Upper lobe of right lung (tissue), 1 donor: ENCODE measurements around the gene HTATIP2. TPM values are rescaled to one million over a fixed set of nuclear protein-coding genes. Genes with fewer than 3 reads are reported as not detected.

Experiments
- ATAC-seq: fragments of 200-7000 bp; cut with Tn5 transposase; one replicate; pipeline ENCODE4 v1.9.1; 2020; ENCODE audit warnings: mild to moderate bottlenecking, moderate library complexity
- DNase-seq: peaks from one replicate; pipeline ENCODE4 v3.0.0-alpha.2; 2020
- H3K27ac ChIP-seq: fragments of 200-600 bp; one replicate; pipeline ENCODE4 v1.8.0; 2022
- H3K27me3 ChIP-seq: fragments of 200-600 bp; one replicate; pipeline ENCODE4 v1.8.0; 2022; ENCODE audit warnings: mild to moderate bottlenecking
- H3K36me3 ChIP-seq: fragments of 200-600 bp; one replicate; pipeline ENCODE4 v1.8.0; 2022
- H3K4me1 ChIP-seq: fragments of 200-600 bp; one replicate; pipeline ENCODE4 v1.8.0; 2022
- H3K4me3 ChIP-seq: fragments of 200-600 bp; one replicate; pipeline ENCODE4 v1.8.0; 2022; ENCODE audit warnings: mild to moderate bottlenecking
- H3K9me3 ChIP-seq: fragments of 200-600 bp; one replicate; pipeline ENCODE4 v1.8.0; 2022
- intact Hi-C: fragments of 100-400 bp; cut with DNase I; formaldehyde crosslinking; loops from one replicate; pipeline ENCODE4 v1.11.0; 2022
- total RNA-seq: library from RNA; stranded (reverse); fragmentation: NEBNext Ultra II Directional; extraction: Animal tissue kit (Norgen Biotek cat#: 25700); gene quantifications from one replicate; pipeline ENCODE4 v1.2.1, GENCODE V29; 2021
- TF ChIP-seq, protein P1 (sequence below): fragments of 200-600 bp; IDR thresholded peaks from one replicate; pipeline ENCODE4 v1.8.0; 2022; ENCODE audit warnings: antibody characterized with exemption
- donor health status: DM: no; HTN: yes; CAD: no; lungs with severe emphysema.

HTATIP2 gene
- total RNA-seq, 1 donor from 2014 or later = 59.9 TPM

DNA sequence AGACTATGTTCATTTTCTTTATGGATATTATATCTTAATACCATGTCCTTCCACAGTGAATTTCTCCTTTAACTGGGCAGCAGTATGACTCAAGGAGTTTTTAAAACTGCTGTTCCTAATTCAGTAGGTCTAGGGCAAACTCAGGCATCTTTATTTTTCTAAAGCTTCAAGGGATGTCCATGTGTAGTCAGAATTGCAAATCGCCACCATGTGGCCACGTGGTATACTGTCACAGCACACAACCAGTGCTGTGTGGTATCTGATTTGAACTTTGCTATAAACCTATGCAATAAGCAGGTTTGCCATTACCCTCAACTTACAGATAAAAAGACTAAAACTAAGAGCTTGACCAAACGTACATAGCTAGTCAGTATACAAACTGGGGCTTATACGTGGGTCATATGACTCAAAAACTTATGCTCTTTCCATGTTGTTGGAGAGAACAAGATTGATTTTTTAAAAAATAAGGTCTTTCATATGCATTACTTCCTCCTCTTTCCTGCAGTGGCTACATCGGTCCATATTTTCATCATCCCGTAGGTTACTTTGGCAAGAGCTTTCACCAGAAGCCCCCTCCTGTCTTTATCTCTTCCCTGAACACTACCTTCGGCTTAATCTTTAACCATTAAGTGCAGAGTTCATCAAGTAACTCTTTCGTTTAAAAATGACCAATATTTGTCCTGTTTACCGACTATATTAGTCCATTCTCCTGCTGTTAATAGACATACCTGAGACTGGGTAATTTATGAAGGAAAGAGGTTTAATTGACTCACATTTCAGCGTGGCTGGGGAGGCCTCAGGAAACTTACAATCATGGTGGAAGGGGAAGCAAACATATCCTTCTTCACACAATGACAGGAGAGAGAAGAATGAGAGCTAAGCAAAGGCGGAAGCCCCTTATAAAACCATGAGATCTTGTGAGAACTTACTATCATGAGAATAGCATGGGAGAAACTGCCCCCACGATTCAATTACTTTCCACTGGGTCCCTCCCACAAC, 8.0 kb upstream of the HTATIP2 start:
- no peaks in the 10 kb centered on the region for H3K27me3 ChIP-seq
- H3K27ac ChIP-seq = no peak overlapping the region
- intact Hi-C loops = loop anchor here (10.0 kb wide), 1 partner anchor 231 kb away; no protein-coding TSS in a partner anchor
- DNase-seq = no peak
- TF ChIP-seq, protein P1, sequence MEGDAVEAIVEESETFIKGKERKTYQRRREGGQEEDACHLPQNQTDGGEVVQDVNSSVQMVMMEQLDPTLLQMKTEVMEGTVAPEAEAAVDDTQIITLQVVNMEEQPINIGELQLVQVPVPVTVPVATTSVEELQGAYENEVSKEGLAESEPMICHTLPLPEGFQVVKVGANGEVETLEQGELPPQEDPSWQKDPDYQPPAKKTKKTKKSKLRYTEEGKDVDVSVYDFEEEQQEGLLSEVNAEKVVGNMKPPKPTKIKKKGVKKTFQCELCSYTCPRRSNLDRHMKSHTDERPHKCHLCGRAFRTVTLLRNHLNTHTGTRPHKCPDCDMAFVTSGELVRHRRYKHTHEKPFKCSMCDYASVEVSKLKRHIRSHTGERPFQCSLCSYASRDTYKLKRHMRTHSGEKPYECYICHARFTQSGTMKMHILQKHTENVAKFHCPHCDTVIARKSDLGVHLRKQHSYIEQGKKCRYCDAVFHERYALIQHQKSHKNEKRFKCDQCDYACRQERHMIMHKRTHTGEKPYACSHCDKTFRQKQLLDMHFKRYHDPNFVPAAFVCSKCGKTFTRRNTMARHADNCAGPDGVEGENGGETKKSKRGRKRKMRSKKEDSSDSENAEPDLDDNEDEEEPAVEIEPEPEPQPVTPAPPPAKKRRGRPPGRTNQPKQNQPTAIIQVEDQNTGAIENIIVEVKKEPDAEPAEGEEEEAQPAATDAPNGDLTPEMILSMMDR = peak; percentile 60
- H3K4me1 ChIP-seq = no peaks in the 10 kb centered on the region
- no peaks in the 10 kb centered on the region for H3K9me3 ChIP-seq
- ATAC-seq = peak; percentile 73
- H3K4me3 ChIP-seq = no peak overlapping the region
- H3K36me3 ChIP-seq = no peaks in the 10 kb centered on the region

DNA sequence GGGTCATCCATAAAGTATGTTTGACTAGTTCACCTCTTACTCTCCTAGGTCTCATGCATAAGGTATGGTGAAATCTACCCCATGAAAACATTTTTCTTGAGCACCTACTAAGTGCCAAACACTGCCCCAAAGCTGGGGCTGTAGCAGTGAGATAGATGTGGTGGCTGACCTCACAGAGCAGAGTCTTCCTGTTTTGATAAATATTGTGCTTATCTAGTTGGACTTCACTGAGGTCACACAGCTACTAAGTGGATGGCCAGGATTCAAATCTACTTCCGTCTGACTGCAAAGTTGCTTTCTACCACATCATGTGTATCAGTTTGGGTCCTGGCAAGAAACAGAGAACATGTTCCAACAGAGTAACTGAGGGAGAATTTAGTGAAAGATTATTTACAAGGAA, 6.4 kb upstream of the HTATIP2 start:
- no peak for ATAC-seq
- TF ChIP-seq, protein P1 = no peak

DNA sequence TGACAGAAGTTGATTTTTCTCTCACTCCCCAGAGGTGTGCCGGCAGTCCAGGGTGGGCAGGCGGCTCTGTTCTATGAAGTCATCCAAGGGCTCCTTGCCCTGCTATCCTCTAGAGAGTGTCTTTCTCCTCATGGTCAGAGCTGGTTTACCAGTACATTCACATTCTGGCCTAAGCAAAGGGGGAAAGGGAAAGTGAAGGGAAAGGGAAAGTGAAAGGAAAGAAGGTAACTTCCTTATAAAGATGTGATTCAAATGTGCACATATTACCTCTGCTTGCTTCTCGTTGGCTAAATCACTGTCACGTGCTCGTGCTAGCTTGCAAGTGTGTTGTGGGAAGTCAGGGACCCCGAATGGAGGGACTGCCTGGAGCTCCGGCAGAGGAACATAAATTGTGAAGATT, 2.9 kb upstream of the HTATIP2 start:
- intact Hi-C loops = no loop called here
- peaks cover 7% of the 10 kb centered on the region for H3K4me1 ChIP-seq
- H3K36me3 ChIP-seq = no peaks in the 10 kb centered on the region
- H3K4me3 ChIP-seq = no peak overlapping the region
- no peaks in the 10 kb centered on the region for H3K9me3 ChIP-seq
- DNase-seq = no peak
- no peaks in the 10 kb centered on the region for H3K27me3 ChIP-seq
- TF ChIP-seq, protein P1 = no peak
- ATAC-seq = peak; percentile 51
- H3K27ac ChIP-seq = no peak overlapping the region

More for the DNA sequence above, 6.4 kb upstream of the HTATIP2 start:
- Histone ChIP-seq H3K4me3 (no peak overlapping the region), H3K36me3 (no peaks in the 10 kb centered on the region), H3K9me3 (no peaks in the 10 kb centered on the region), H3K27me3 (no peaks in the 10 kb centered on the region), H3K27ac (no peak overlapping the region), H3K4me1 (no peaks in the 10 kb centered on the region)
- no peak for DNase-seq
- intact Hi-C loops = loop anchor here (10.0 kb wide), 1 partner anchor 232 kb away; no protein-coding TSS in a partner anchor

DNA sequence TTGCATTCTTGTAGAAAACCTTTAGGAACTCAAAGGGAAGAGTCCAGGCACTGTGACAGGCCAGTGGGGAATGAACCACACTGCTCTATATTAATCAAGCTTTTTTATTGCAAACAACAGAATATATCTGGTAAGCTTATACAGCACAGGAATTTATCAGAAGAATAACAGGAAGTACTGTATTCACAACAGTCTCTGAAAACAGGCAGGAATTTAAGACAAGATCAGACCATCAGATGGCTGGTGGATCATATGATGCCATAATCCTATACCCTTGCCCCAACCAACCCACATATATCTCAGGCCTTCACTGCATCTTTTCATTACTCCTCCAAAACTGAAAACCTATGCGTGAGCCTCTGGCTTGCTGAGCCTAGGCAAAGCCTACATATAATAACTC, 1.0 kb upstream of the HTATIP2 start:
- Histone ChIP-seq H3K36me3 (no peaks in the 10 kb centered on the region), H3K4me1 (peaks cover 7% of the 10 kb centered on the region), H3K4me3 (no peak overlapping the region), H3K27me3 (no peaks in the 10 kb centered on the region), H3K9me3 (no peaks in the 10 kb centered on the region), H3K27ac (no peak overlapping the region)
- intact Hi-C loops = no loop called here
- ATAC-seq (no peak), DNase-seq (no peak)
- TF ChIP-seq, protein P1 = no peak

DNA sequence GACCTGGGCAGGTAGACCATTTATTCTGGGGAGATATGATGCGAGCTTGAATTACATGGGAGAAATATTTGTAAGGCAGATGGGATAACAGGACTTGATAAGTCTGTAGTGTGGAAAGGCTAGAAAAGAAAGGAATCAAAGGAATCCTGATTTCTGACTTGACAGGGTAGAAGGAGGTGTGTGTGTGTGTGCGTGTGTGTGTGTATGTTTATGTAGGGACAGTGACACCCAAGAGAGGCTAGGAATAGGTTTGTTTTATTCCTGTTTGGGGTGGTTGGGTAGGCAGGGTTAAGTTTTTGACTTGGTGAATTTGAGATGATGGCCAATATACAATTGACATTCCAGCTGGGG, 390 bp upstream of the HTATIP2 start:
- Histone ChIP-seq H3K36me3 (no peaks in the 10 kb centered on the region), H3K27ac (peak overlapping the region; percentile 91), H3K27me3 (no peaks in the 10 kb centered on the region), H3K4me3 (peak overlapping the region; percentile 91), H3K4me1 (peaks cover 7% of the 10 kb centered on the region), H3K9me3 (no peaks in the 10 kb centered on the region)
- DNase-seq = no peak
- TF ChIP-seq, protein P1 = no peak
- no peak for ATAC-seq
- intact Hi-C loops = no loop called here
